ENCODE data around the gene CPVL. TPM values are rescaled to one million over a fixed set of nuclear protein-coding genes. Genes with fewer than 3 reads are reported as not detected.

The CPVL gene
- total RNA-seq, 2 donors from 2014 or later = 2.7 to 11.8 TPM

DNA sequence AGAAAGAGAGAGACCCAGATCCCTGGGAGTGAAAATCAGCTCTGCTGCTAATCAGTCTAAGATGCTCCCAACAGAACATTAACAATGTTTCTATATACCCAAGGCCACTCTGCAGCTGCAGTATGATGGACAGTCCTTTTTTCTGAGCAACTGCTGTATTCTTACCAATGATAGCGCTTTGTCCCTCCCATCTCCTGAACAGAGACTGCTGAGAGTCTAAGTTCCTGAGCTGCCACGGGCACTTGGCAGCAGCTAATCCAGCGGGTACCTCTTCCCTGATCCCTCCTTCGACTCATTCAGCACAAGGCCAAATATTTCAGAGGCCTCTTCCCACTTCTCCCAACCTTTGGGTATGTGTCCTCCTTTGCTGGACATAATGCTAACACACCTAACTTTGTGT lies 7.7 kb downstream of the CPVL start:
- no peaks in the 10 kb centered on the region for H3K36me3 ChIP-seq
- H3K27me3 ChIP-seq = no peaks in the 10 kb centered on the region
- no peaks in the 10 kb centered on the region for H3K4me1 ChIP-seq
- no peak for TF ChIP-seq CTCF (IDR thresholded peaks at IDR 0.05)
- no peak overlapping the region for H3K27ac ChIP-seq
- no peak for DNase-seq (ENCODE audit: low spot score)
- H3K4me3 ChIP-seq = no peak overlapping the region
- peaks cover 0 to 9% of the 10 kb centered on the region in 2 donors for H3K9me3 ChIP-seq

GRCh38 chr7:29135846-29136245 lies 10.5 kb downstream of the CPVL start:
- H3K27me3 ChIP-seq = no peaks in the 10 kb centered on the region
- H3K4me3 ChIP-seq = no peak overlapping the region
- DNase-seq (ENCODE audit: low spot score) = no peak
- no peak overlapping the region for H3K27ac ChIP-seq
- no peaks in the 10 kb centered on the region for H3K36me3 ChIP-seq
- peaks cover 0 to 9% of the 10 kb centered on the region in 2 donors for H3K9me3 ChIP-seq
- H3K4me1 ChIP-seq = no peaks in the 10 kb centered on the region
- no peak for TF ChIP-seq CTCF (IDR thresholded peaks at IDR 0.05)

DNA sequence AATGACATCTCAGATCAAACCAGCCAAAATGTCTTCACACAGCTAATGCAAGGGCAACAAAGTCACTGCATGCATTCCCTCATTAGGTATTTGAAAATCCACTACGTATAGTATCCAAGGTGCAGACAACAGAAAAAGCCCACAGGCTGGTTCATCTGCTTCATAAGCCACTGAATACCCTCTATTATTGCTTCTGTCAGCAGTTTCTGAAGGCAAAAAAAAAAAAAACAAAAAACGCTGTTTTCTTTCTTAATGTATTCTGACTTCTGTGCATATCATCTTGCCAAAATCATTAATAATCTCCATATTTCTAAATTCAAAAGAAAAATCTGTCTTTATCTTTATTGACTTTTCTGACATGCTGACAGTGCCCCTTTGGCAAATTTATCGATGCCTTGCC lies 13.4 kb downstream of the CPVL start:
- no peak for DNase-seq (ENCODE audit: low spot score)
- no peaks in the 10 kb centered on the region for H3K36me3 ChIP-seq
- no peak overlapping the region for H3K4me3 ChIP-seq
- TF ChIP-seq CTCF (IDR thresholded peaks at IDR 0.05) = no peak
- H3K9me3 ChIP-seq = peaks cover 0 to 9% of the 10 kb centered on the region in 2 donors
- no peaks in the 10 kb centered on the region for H3K4me1 ChIP-seq
- no peaks in the 10 kb centered on the region for H3K27me3 ChIP-seq
- no peak overlapping the region for H3K27ac ChIP-seq

GRCh38 chr7:29131678-29132077 lies 14.7 kb downstream of the CPVL start:
- Histone ChIP-seq H3K9me3 (peaks cover 0 to 9% of the 10 kb centered on the region in 2 donors), H3K27ac (no peak overlapping the region), H3K4me1 (no peaks in the 10 kb centered on the region), H3K27me3 (no peaks in the 10 kb centered on the region), H3K36me3 (no peaks in the 10 kb centered on the region), H3K4me3 (no peak overlapping the region)
- no peak for TF ChIP-seq CTCF (IDR thresholded peaks at IDR 0.05)
- DNase-seq (ENCODE audit: low spot score) = no peak

DNA sequence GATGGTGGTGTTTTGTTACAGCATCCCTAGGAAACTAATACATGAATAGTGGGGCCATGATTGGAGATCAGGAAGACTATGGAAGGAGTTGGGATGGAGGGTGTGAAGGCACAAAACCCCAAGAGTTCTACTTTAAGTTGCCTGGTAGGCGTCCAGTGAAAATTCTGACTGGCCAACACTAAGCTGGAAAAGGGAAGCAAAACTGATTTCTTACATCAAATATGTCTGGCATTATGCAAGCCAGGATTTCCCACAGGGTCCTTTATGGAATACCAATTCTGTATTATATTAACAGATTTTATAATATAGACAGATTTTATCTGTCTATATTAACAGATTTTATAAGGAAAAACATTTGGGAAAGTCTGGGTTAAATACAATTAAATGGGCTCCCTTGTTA lies 16.2 kb downstream of the CPVL start:
- no peak for DNase-seq (ENCODE audit: low spot score)
- H3K27ac ChIP-seq = no peak overlapping the region
- TF ChIP-seq CTCF (IDR thresholded peaks at IDR 0.05) = no peak
- no peaks in the 10 kb centered on the region for H3K27me3 ChIP-seq
- H3K9me3 ChIP-seq = no peaks in the 10 kb centered on the region
- H3K4me3 ChIP-seq = no peak overlapping the region
- no peaks in the 10 kb centered on the region for H3K36me3 ChIP-seq
- H3K4me1 ChIP-seq = no peaks in the 10 kb centered on the region

- H3K27me3 ChIP-seq = no peaks in the 10 kb centered on the region
- no peaks in the 10 kb centered on the region for H3K9me3 ChIP-seq
- no peak for TF ChIP-seq CTCF (IDR thresholded peaks at IDR 0.05)
- no peak overlapping the region for H3K4me3 ChIP-seq
- no peak overlapping the region for H3K27ac ChIP-seq
- H3K36me3 ChIP-seq = no peaks in the 10 kb centered on the region
- no peaks in the 10 kb centered on the region for H3K4me1 ChIP-seq
- no peak for DNase-seq (ENCODE audit: low spot score)
Measured at GRCh38 chr7:29127527-29127926, 18.8 kb downstream of the CPVL start.

All from right atrium auricular region (tissue), 2 donors.